ENCODE data around the gene AMBRA1. TPM values are rescaled to one million over a fixed set of nuclear protein-coding genes. Genes with fewer than 3 reads are reported as not detected.
A peak's percentile ranks its signal among the peaks of the same experiment; 100 is the strongest.

AMBRA1 gene
- total RNA-seq, 2 donors from 2014 or later, result 47.3 to 52.2 TPM

DNA sequence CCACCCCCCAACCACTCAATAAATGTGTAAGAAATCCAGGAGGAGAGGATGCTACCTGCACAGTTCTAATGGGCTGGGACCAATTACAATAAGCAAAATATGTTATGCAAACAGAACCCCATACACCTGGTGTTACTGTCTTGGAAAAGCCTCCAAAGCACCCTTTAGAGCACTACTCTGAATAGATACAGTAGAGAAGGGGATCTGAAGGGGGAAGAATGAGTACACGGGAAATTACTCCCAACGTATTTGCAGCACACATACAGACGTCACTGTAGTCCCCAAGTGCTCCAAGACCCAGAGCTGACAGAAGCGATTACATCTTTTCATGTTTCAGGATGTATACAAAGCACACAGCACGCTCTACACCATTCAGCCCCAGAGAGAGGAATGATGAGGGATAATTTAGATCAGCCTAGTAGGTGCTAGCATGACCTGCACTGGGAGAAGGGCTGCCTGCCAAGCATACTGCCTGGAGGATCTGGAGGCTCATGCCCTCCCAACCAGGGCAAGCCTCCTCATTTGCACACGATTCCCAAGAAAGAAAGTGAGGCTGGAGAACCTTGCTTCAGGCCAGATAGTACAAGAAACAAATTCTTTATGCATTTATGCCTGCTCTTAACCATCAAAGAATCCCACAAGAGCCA lies 63.8 kb downstream of the AMBRA1 start:
- no peak overlapping the region for H3K27ac Mint-ChIP-seq
- no peaks in the 10 kb centered on the region for H3K27me3 Mint-ChIP-seq
- DNase-seq, result no peak
- ATAC-seq, result no peak
- H3K4me3 Mint-ChIP-seq, result no peak overlapping the region
- H3K36me3 Mint-ChIP-seq (ENCODE audit: low read depth), result no peaks in the 10 kb centered on the region
- H3K9me3 ChIP-seq (ENCODE audit: control insufficient read depth, low read length, poor library complexity, severe bottlenecking), result no peaks in the 10 kb centered on the region
- peaks cover 32% of the 10 kb centered on the region for H3K4me1 Mint-ChIP-seq

DNA sequence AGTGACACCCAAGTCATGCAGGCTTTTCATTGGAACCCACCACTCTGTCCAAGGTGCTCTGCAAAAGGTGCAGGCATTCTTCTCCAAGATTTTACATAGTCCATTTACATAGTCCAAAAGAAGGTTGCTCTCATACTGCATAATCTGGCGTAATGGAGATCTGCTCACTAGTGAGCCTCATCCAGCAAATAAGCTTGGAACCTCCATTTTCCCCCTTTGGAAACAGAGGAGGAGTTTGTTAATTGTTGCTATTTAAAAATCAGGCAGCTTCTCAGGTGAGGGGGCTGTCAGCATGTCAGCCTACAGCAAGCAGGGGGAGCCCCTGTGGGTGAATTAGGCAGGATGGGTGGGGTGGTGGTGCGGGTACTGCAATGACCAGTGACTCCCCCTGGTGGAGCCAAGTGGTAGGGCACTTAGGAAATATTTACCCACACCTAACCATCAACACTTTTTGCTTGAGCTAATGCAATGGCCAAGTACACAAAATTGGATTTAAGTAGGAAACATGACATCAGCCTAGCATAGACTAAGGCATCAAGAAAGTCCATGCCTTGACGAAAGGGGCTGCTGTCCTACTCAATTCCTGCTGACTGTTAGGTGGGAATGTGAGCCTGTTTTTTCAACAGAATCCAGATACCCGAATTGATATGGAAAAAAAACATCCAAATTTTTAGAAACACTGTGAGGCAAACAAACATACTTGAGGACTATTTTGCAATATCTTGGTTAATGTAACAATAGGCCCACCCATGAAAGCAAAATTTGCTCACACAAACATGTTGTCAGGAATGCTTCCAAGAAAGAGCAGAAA lies 64.5 kb downstream of the AMBRA1 start:
- no peaks in the 10 kb centered on the region for H3K9me3 ChIP-seq (ENCODE audit: control insufficient read depth, low read length, poor library complexity, severe bottlenecking)
- no peaks in the 10 kb centered on the region for H3K36me3 Mint-ChIP-seq (ENCODE audit: low read depth)
- H3K27ac Mint-ChIP-seq, result no peak overlapping the region
- H3K27me3 Mint-ChIP-seq, result no peaks in the 10 kb centered on the region
- peak; percentile 99 for ATAC-seq
- H3K4me1 Mint-ChIP-seq, result peaks cover 26% of the 10 kb centered on the region
- H3K4me3 Mint-ChIP-seq, result no peak overlapping the region
- peak; percentile 47 to 69 (median 47) for DNase-seq

DNA sequence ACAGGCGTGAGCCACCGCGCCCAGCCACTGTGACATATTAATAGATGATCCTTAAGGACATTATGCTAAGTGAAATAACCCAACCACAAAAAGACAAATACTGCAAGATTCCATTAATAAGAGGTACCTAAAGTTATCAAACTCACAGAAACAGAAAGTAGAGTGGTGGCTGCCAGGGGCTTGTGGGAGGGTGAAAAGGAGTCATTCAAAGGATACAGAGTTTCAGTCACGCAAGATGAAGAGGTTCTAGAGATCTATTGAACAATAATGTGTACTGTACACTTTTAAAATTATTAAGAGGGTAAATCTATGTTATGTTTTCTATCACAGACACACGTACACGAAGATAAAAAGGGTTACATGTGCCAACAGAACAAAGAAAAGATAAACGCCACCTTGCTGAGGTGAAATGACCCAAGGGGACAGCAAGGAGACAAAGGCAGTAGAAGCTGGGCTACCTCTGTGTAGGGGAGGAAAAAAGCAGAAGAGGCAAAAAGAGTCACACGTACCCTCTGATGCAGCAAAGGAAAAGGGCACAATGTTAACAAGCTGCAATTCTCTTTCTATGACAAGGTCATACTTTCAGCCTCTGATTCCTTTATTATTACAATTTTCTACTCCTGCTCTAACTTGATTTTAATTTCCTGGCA lies 65.3 kb downstream of the AMBRA1 start:
- ATAC-seq (no peak), DNase-seq (no peak)
- no peaks in the 10 kb centered on the region for H3K27me3 Mint-ChIP-seq
- H3K4me3 Mint-ChIP-seq, result peak overlapping the region; percentile 19
- no peak overlapping the region for H3K27ac Mint-ChIP-seq
- H3K9me3 ChIP-seq (ENCODE audit: control insufficient read depth, low read length, poor library complexity, severe bottlenecking), result no peaks in the 10 kb centered on the region
- no peaks in the 10 kb centered on the region for H3K36me3 Mint-ChIP-seq (ENCODE audit: low read depth)
- peaks cover 21% of the 10 kb centered on the region for H3K4me1 Mint-ChIP-seq

DNA sequence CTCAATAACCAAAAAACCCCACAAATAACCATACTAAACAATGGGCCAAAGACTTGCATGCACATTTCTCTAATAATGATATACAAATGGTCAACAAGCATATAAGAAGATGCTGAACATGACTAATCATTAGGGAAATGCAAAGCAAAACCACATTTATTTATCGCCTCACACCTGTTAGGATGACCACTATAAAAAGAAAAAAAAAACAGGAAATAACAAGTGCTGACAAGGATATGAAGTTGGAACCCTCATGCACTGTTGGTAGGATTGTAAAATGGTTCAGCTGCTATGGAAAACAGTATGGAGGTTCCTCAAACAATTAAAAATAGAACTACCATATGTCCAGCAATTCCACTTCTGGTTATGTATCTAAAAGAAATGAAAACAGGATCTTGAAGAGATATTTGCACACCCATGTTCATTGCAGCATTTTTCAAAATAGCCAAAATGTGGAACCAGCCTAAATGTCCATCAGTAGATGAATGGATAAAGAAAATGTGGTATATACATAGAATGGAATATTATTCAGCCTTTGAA lies 66.2 kb downstream of the AMBRA1 start:
- H3K9me3 ChIP-seq (ENCODE audit: control insufficient read depth, low read length, poor library complexity, severe bottlenecking), result no peaks in the 10 kb centered on the region
- Mint-ChIP-seq H3K27ac (no peak overlapping the region), H3K4me3 (no peak overlapping the region), H3K36me3 (ENCODE audit: low read depth) (no peaks in the 10 kb centered on the region), H3K27me3 (no peaks in the 10 kb centered on the region), H3K4me1 (peaks cover 24% of the 10 kb centered on the region)
- DNase-seq (no peak), ATAC-seq (no peak)

DNA sequence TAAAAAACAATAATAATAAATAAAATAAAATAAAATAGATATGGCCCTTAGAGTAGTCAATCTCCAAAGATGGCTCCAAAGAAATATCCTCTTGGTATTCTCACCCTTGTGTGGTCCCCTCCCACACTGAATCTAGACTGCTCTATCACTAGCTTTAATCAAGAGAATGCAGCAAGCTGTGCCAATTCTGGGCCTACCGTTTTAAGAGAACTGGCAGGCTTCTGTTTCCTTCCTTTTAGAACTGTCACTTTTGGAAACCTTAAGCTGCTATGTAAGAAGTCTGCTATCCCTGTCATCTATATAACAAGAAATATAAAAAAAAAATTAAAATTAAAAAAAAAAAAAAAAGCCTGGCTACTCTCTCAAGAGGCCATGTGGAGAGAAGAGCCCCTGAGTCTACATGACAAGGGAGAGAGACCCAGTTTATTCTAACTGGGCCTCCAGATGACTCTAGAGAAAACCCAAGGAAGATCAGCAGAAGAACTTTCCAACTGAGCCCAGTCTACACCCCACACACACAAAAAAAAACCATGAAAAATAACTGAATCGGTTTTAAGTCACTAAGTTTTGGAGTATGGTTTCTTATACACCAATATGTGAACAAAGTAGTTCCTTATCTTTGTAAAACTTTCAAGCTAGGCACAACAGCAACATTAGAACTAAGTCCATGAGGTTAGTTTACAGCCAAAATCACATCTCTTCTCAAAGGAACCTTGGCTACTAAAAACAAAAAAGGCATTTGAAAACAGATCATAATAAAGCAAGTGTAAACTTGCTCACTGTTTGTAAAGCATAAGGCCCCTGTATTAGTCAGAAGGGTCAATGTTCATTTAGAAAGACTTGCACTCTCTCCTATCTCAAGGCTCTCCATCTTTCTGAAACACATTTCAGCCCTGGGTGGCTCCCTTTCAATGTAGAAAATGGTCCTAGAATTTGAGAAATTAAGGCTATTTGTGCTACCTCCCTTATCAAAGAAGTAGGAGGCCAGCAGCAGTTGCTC lies 67.3 kb downstream of the AMBRA1 start:
- Mint-ChIP-seq H3K4me1 (peaks cover 24% of the 10 kb centered on the region), H3K27me3 (no peaks in the 10 kb centered on the region), H3K27ac (no peak overlapping the region), H3K4me3 (no peak overlapping the region), H3K36me3 (ENCODE audit: low read depth) (no peaks in the 10 kb centered on the region)
- no peaks in the 10 kb centered on the region for H3K9me3 ChIP-seq (ENCODE audit: control insufficient read depth, low read length, poor library complexity, severe bottlenecking)
- ATAC-seq (no peak), DNase-seq (no peak)

DNA sequence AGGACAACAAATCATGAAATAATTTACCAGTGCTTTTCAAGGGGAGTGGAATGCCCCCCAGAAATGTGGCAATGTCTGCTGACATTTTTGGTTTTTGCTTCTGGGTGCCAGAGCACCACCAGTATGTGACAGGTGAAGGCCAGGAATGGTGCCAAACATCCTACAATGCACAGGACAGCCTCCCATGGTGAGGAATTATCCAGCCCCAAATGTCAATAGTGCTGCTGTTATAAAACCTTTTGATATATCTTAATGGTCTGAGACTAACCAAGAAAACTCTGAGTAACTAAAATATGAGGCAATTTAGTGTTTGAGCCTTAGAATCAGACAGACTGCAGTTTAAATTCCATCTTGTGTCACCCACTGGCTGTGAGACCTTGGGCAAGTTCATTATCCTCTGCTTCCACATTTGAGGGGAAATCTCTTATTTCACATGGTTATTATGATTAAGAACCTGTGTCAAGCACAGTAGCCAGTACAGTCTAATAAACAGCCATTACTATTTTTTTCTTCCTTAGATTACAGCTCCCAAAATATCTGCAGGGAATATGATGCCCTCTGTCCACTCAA lies 69.5 kb downstream of the AMBRA1 start:
- no peaks in the 10 kb centered on the region for H3K36me3 Mint-ChIP-seq (ENCODE audit: low read depth)
- no peak for DNase-seq
- H3K9me3 ChIP-seq (ENCODE audit: control insufficient read depth, low read length, poor library complexity, severe bottlenecking), result no peaks in the 10 kb centered on the region
- no peak for ATAC-seq
- H3K27ac Mint-ChIP-seq, result no peak overlapping the region
- H3K4me1 Mint-ChIP-seq, result peaks cover 16% of the 10 kb centered on the region
- no peak overlapping the region for H3K4me3 Mint-ChIP-seq
- H3K27me3 Mint-ChIP-seq, result no peaks in the 10 kb centered on the region

DNA sequence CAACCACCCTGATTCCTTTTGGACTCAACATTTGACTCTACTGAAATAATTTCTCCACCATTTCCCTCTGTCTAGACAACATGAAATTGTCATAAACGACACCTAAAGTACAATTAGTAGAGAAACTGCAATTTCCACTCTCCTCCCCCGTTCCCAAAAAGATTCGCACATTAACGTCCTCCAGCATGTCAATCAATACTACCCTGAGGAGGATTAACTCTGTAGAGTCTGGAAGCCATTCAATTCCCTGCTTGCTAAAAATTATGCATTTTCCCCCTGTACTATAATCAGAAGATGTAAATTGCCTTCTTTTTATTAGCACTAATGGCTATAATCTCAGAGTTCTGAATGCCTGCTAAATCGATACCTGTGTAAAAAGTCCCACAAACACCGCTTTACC lies 70.5 kb downstream of the AMBRA1 start:
- no peak for DNase-seq
- no peak for ATAC-seq
- H3K27me3 Mint-ChIP-seq, result no peaks in the 10 kb centered on the region
- H3K9me3 ChIP-seq (ENCODE audit: control insufficient read depth, low read length, poor library complexity, severe bottlenecking), result no peaks in the 10 kb centered on the region
- H3K36me3 Mint-ChIP-seq (ENCODE audit: low read depth), result no peaks in the 10 kb centered on the region
- no peak overlapping the region for H3K27ac Mint-ChIP-seq
- H3K4me3 Mint-ChIP-seq, result no peak overlapping the region
- H3K4me1 Mint-ChIP-seq, result peaks cover 10% of the 10 kb centered on the region

DNA sequence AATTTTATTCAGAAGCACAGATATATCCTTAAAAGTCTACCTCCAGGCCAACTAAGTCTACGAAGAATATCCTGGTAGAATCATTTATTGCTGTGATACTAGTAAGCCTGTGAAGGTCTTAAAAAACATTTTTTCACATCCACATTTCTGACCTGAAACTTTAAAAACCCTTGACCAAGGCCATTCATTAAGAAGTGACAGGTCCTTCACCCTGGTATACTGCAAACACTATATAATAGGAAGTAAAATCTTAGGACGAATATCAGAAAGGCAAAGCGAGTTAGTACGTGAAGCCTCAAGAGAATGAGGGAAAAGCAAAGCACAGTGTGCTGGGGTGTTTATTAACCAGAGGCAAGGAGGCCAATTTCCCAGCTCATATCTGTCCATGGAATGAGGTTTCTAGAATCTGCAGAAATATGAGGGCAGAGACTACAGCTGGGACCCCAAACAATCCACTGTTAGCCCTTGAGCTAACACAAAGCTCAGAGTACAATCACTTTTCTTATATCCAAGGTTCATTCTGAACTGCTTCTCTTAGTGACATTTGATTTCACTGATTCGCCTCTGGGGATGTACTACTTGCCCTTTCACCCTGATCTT lies 71.0 kb downstream of the AMBRA1 start:
- Mint-ChIP-seq H3K4me3 (no peak overlapping the region), H3K27ac (no peak overlapping the region), H3K27me3 (no peaks in the 10 kb centered on the region), H3K4me1 (peaks cover 8% of the 10 kb centered on the region), H3K36me3 (ENCODE audit: low read depth) (no peaks in the 10 kb centered on the region)
- DNase-seq (no peak), ATAC-seq (no peak)
- H3K9me3 ChIP-seq (ENCODE audit: control insufficient read depth, low read length, poor library complexity, severe bottlenecking), result no peaks in the 10 kb centered on the region

DNA sequence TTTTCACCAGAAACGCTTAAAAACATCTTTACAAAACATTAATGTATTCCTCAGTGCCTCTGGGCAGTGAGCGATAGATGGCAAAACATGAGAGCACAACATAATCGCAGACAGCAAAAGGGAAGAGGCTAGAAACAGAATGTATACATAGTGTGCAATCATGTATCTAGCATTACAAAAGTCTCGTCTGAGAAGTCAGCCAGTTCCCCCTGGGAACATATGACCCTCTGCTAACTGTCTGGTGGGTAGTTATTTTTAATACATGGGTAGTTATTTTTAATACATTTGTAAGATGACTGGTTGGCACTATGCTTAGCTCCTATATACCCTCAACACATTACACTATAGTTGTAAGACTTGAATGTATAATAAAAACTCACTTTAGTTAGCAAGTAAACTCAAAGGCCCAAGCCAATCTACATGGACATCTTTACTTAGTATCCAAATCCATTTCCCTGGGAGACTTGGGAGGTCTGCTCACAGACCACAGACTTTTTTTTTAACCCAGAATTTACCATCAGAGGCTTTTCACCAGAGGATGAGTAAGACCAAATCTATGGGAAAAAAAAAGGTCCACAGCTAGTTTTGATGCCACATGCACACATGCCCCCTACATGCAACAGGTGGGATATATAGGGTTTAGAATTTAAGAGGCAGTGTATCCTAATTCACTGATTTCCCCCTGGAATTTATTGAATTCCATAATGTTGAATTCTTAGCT lies 71.7 kb downstream of the AMBRA1 start:
- ATAC-seq, result no peak
- H3K4me1 Mint-ChIP-seq, result peaks cover 8% of the 10 kb centered on the region
- H3K36me3 Mint-ChIP-seq (ENCODE audit: low read depth), result no peaks in the 10 kb centered on the region
- no peak for DNase-seq
- no peak overlapping the region for H3K27ac Mint-ChIP-seq
- H3K9me3 ChIP-seq (ENCODE audit: control insufficient read depth, low read length, poor library complexity, severe bottlenecking), result no peaks in the 10 kb centered on the region
- no peak overlapping the region for H3K4me3 Mint-ChIP-seq
- H3K27me3 Mint-ChIP-seq, result no peaks in the 10 kb centered on the region

DNA sequence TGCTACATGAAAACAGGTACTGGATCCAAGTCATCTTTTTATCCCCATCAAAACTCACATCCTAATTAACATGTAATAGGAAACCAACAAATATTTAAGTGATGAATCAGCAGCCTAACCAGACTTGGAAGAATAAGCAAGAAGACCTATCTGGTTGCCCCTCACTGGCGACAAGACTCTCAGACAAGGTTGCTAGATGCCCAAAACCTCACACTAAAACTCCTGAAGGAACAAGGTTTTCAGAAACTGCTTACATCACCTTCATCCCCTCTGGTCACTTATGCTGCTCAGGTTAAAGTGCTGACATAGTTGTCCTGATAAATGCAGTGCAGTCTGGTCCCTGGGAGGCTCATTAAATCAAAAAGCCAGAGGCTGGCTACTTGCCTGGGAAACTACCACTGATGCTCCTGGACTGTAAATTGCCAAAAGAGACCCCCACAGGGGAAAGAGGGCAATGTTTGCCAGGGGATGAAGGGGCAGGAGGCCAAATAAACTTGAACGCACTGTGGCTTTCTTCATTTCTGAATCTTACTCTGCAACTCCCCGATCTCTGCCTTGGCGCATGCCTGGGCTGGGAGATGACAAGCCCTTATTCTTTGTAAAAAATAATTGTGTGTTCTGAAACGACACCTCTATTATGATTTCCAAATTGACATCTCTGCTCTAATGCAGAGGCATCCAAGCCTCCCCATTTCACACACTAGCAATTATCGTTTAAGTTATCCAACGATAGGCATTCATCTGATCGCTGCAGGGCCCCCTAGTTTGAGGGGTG lies 72.7 kb downstream of the AMBRA1 start:
- H3K4me1 Mint-ChIP-seq, result peaks cover 8% of the 10 kb centered on the region
- H3K36me3 Mint-ChIP-seq (ENCODE audit: low read depth), result no peaks in the 10 kb centered on the region
- no peak for ATAC-seq
- no peak overlapping the region for H3K27ac Mint-ChIP-seq
- H3K27me3 Mint-ChIP-seq, result no peaks in the 10 kb centered on the region
- H3K9me3 ChIP-seq (ENCODE audit: control insufficient read depth, low read length, poor library complexity, severe bottlenecking), result no peaks in the 10 kb centered on the region
- no peak for DNase-seq
- no peak overlapping the region for H3K4me3 Mint-ChIP-seq

DNA sequence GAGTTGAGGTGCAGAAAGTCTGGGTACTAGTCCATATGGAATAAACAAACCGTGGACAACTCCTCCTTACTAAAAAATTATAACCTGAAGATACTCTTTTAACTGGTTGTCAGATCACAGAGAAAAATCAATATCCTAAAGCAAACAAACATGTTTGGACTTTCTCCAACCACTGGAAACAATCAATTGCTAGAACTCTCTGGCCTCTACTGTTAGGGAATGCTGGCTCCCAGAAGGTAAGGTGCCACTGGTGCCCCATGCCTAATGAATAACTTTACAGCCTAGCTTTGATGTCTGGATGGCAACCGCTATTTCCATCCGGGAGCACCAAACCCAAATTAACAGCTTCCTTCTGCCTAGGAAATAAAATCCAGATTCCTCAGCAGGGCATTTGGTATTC lies 74.5 kb downstream of the AMBRA1 start:
- Mint-ChIP-seq H3K4me1 (peaks cover 12% of the 10 kb centered on the region), H3K27me3 (no peaks in the 10 kb centered on the region), H3K36me3 (ENCODE audit: low read depth) (no peaks in the 10 kb centered on the region), H3K4me3 (no peak overlapping the region), H3K27ac (no peak overlapping the region)
- no peak for DNase-seq
- H3K9me3 ChIP-seq (ENCODE audit: control insufficient read depth, low read length, poor library complexity, severe bottlenecking), result no peaks in the 10 kb centered on the region
- no peak for ATAC-seq
